Astrocyte (in vitro differentiated cells and primary cell): ENCODE data around the gene SAP130. TPM values are rescaled to one million over a fixed set of nuclear protein-coding genes. Genes with fewer than 3 reads are reported as not detected.
A peak's percentile ranks its signal among the peaks of the same experiment; 100 is the strongest.

ENCODE experiments used
- DNase-seq: peaks from one replicate; pipeline ENCODE4 v3.0.0-alpha.2; 2010; ENCODE audit warnings: low read depth
- FAIRE-seq: peaks from 2 replicates; lab custom pipeline; 2011; peaks lifted over from hg19 to GRCh38; lab: Jason Lieb, UNC
- H2AFZ ChIP-seq: 2 replicates; pipeline ENCODE4 v1.6.0; 2012; ENCODE audit warnings: low read depth, low read length, inconsistent platforms
- H3K27ac ChIP-seq: 2 replicates; pipeline ENCODE4 v1.5.1; 2011; ENCODE audit warnings: low read depth, low read length, inconsistent platforms
- H3K27me3 ChIP-seq: 2 replicates; pipeline ENCODE4 v1.6.0; 2011; ENCODE audit warnings: low read length, inconsistent platforms; ENCODE audit not compliant: insufficient read depth
- H3K36me3 ChIP-seq: 2 replicates; pipeline ENCODE4 v1.5.1; 2011; ENCODE audit warnings: low read length, inconsistent platforms; ENCODE audit not compliant: insufficient read depth
- H3K4me1 ChIP-seq: 2 replicates; pipeline ENCODE4 v1.5.1; 2011; ENCODE audit warnings: low read length, inconsistent platforms; ENCODE audit not compliant: insufficient read depth
- H3K4me2 ChIP-seq: 2 replicates; pipeline ENCODE4 v1.6.0; 2012; ENCODE audit warnings: low read length, inconsistent platforms
- H3K4me3 ChIP-seq: 2 replicates; pipeline ENCODE4 v1.5.1; 2011; ENCODE audit warnings: low read depth, mild to moderate bottlenecking, low read length, inconsistent platforms; ENCODE audit not compliant: insufficient read depth
- H3K79me2 ChIP-seq: 2 replicates; pipeline ENCODE4 v1.6.0; 2012; ENCODE audit warnings: mild to moderate bottlenecking, low read length, inconsistent platforms; ENCODE audit not compliant: insufficient read depth
- H3K9ac ChIP-seq: 2 replicates; pipeline ENCODE4 v1.6.0; 2012; ENCODE audit warnings: mild to moderate bottlenecking, low read length, inconsistent platforms
- H3K9me3 ChIP-seq: 2 replicates; pipeline ENCODE4 v1.5.1; 2012; ENCODE audit warnings: low read depth, mild to moderate bottlenecking, low read length, inconsistent platforms; ENCODE audit not compliant: insufficient read depth
- H4K20me1 ChIP-seq: 2 replicates; pipeline ENCODE4 v1.6.0; 2012; ENCODE audit warnings: low read length, inconsistent platforms; ENCODE audit not compliant: insufficient read depth
- H3K27ac Mint-ChIP-seq: one replicate; pipeline ENCODE4 v1.8.0; 2021; ENCODE audit warnings: mild to moderate bottlenecking, mixed read lengths; ENCODE audit not compliant: unreplicated experiment
- H3K27me3 Mint-ChIP-seq: one replicate; pipeline ENCODE4 v1.8.0; 2021; ENCODE audit warnings: low read depth, mixed read lengths; ENCODE audit not compliant: unreplicated experiment
- H3K36me3 Mint-ChIP-seq: one replicate; pipeline ENCODE4 v1.8.0; 2021; ENCODE audit warnings: low read depth, mixed read lengths; ENCODE audit not compliant: unreplicated experiment
- H3K4me1 Mint-ChIP-seq: one replicate; pipeline ENCODE4 v1.8.0; 2021; ENCODE audit warnings: low read depth, mixed read lengths; ENCODE audit not compliant: unreplicated experiment
- H3K4me3 Mint-ChIP-seq: one replicate; pipeline ENCODE4 v1.8.0; 2021; ENCODE audit warnings: mild to moderate bottlenecking, moderate library complexity, mixed read lengths; ENCODE audit not compliant: unreplicated experiment
- H3K9me3 Mint-ChIP-seq: one replicate; pipeline ENCODE4 v1.8.0; 2021; ENCODE audit warnings: mild to moderate bottlenecking, mixed read lengths; ENCODE audit not compliant: unreplicated experiment
- CTCF ChIP-seq: IDR thresholded peaks from 2 replicates; pipeline ENCODE4 v1.5.1; 2011; ENCODE audit warnings: low read depth, mild to moderate bottlenecking, inconsistent platforms, low read length, moderate library complexity; ENCODE audit not compliant: insufficient read depth
- EZH2 ChIP-seq: IDR thresholded peaks from 2 replicates; pipeline ENCODE4 v1.6.1; 2012; ENCODE audit warnings: mild to moderate bottlenecking, low read length, inconsistent platforms; ENCODE audit not compliant: insufficient read depth
- total RNA-seq: library from RNA; stranded (reverse); gene quantifications from 2 replicates; pipeline ENCODE4 v1.2.1, GENCODE V29; 2021

The SAP130 gene
- total RNA-seq, 1 donor from 2014 or later = 24.6 TPM

- DNase-seq (no peak), FAIRE-seq (no peak)
- peaks cover 15% of the 10 kb centered on the region for H3K36me3 Mint-ChIP-seq
These were observed 74.0 kb downstream of the SAP130 start for GRCh38 chr2:127953849-127954248.

DNA sequence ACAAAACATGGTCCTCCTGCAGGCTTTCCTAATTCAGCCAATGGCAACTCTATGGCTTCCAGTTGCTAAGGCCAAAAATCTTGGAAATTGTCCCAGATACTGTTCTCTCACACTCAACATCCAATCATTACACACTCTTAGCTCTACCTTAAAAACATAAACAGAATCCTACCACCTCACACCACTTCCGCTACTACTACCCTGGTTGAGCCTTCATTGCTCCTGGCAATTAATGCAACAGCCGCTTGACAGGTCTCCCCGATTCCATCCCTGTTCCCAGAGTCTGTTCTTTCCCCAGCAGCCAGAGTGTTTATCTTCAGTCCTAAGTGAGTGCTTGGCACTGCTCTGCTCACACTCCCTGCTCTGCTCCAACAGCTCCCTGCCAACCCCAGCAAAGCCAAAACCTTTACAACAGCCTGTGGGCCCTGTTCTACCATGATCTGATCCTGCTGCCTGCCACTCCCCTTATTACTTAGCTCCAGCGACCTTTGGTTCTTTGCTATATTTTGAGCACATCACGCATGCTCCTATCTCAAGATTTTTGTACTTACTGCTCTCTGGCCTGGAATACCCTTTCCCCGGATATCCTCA is 74.6 kb downstream of the SAP130 start:
- H3K27me3 ChIP-seq = no peaks in the 10 kb centered on the region
- DNase-seq (no peak), FAIRE-seq (no peak)
- H3K27ac ChIP-seq = no peak overlapping the region
- no peaks in the 10 kb centered on the region for H3K9me3 Mint-ChIP-seq
- H3K4me1 Mint-ChIP-seq = no peaks in the 10 kb centered on the region
- no peak overlapping the region for H3K9ac ChIP-seq
- H4K20me1 ChIP-seq = peaks cover 13% of the 10 kb centered on the region
- TF ChIP-seq EZH2 (no peak), CTCF (no peak)
- H3K27ac Mint-ChIP-seq = no peak overlapping the region
- no peaks in the 10 kb centered on the region for H3K9me3 ChIP-seq
- peaks cover 3% of the 10 kb centered on the region for H3K4me1 ChIP-seq
- H2AFZ ChIP-seq = no peak overlapping the region
- H3K79me2 ChIP-seq = no peaks in the 10 kb centered on the region
- H3K4me3 ChIP-seq = no peak overlapping the region
- no peaks in the 10 kb centered on the region for H3K27me3 Mint-ChIP-seq
- H3K36me3 ChIP-seq = peaks cover 46% of the 10 kb centered on the region
- H3K4me2 ChIP-seq = no peak overlapping the region
- peaks cover 15% of the 10 kb centered on the region for H3K36me3 Mint-ChIP-seq
- H3K4me3 Mint-ChIP-seq = no peak overlapping the region

More at GRCh38 chr2:127953849-127954248, 74.0 kb downstream of the SAP130 start:
- H3K4me3 ChIP-seq = no peak overlapping the region
- no peak overlapping the region for H3K4me2 ChIP-seq
- H4K20me1 ChIP-seq = peaks cover 13% of the 10 kb centered on the region
- no peaks in the 10 kb centered on the region for H3K27me3 Mint-ChIP-seq
- H3K36me3 ChIP-seq = peaks cover 43% of the 10 kb centered on the region
- no peak overlapping the region for H3K27ac ChIP-seq
- TF ChIP-seq EZH2 (no peak), CTCF (no peak)
- H2AFZ ChIP-seq = no peak overlapping the region
- no peak overlapping the region for H3K4me3 Mint-ChIP-seq
- no peak overlapping the region for H3K27ac Mint-ChIP-seq
- H3K79me2 ChIP-seq = no peaks in the 10 kb centered on the region
- no peak overlapping the region for H3K9ac ChIP-seq
- peaks cover 3% of the 10 kb centered on the region for H3K4me1 ChIP-seq
- H3K27me3 ChIP-seq = no peaks in the 10 kb centered on the region
- no peaks in the 10 kb centered on the region for H3K4me1 Mint-ChIP-seq
- H3K9me3 ChIP-seq = no peaks in the 10 kb centered on the region
- H3K9me3 Mint-ChIP-seq = no peaks in the 10 kb centered on the region

GRCh38 chr2:127951026-127951425 is 76.8 kb downstream of the SAP130 start:
- Histone ChIP-seq H3K4me2 (peak overlapping the region; percentile 28), H3K27ac (no peak overlapping the region), H3K4me1 (peaks cover 3% of the 10 kb centered on the region), H3K27me3 (no peaks in the 10 kb centered on the region), H2AFZ (no peak overlapping the region), H3K36me3 (peaks cover 50% of the 10 kb centered on the region), H3K79me2 (no peaks in the 10 kb centered on the region), H4K20me1 (peaks cover 13% of the 10 kb centered on the region), H3K9me3 (no peaks in the 10 kb centered on the region), H3K9ac (no peak overlapping the region), H3K4me3 (no peak overlapping the region)
- Mint-ChIP-seq H3K4me3 (no peak overlapping the region), H3K27ac (no peak overlapping the region), H3K36me3 (peaks cover 19% of the 10 kb centered on the region), H3K9me3 (no peaks in the 10 kb centered on the region), H3K27me3 (no peaks in the 10 kb centered on the region), H3K4me1 (no peaks in the 10 kb centered on the region)
- peak; percentile 57 for DNase-seq
- FAIRE-seq = no peak
- TF ChIP-seq EZH2 (no peak), CTCF (no peak)
